HepG2 (cell line): ENCODE measurements around the gene NELFB. TPM values are rescaled to one million over a fixed set of nuclear protein-coding genes. Genes with fewer than 3 reads are reported as not detected.

ENCODE experiments used
- ATF6 ChIP-seq: sonication (generic); formaldehyde crosslinking; conservative IDR thresholded peaks from 2 replicates; pipeline ENCODE4 v1.4.0; 2020; ENCODE audit warnings: missing genetic modification reagents
- ATF7 ChIP-seq, 2 experiments: fragments of 450-650 bp in 1 of 2; sonication (generic) in 1 of 2; formaldehyde crosslinking in 1 of 2; IDR thresholded peaks; 2 replicates each; pipeline versions ENCODE4 v1.4.0 to v1.6.1; 2016 to 2020; ENCODE audit warnings: antibody characterized with exemption in 1 of 2, mild to moderate bottlenecking in 1 of 2, missing genetic modification reagents in 1 of 2
- CCAR2 ChIP-seq: fragments of 200-400 bp; formaldehyde crosslinking; optimal IDR thresholded peaks from 2 replicates; pipeline ENCODE3; 2018; ENCODE audit warnings: low read depth, mild to moderate bottlenecking, low read length, moderate library complexity
- ELF4 ChIP-seq: sonication (generic); formaldehyde crosslinking; IDR thresholded peaks from 2 replicates; pipeline ENCODE4 v1.5.0; 2020; ENCODE audit warnings: missing genetic modification reagents, mild to moderate bottlenecking, moderate library complexity, borderline replicate concordance
- ELK4 ChIP-seq: sonication (generic); formaldehyde crosslinking; IDR thresholded peaks from 2 replicates; pipeline ENCODE4 v1.9.0; 2021; ENCODE audit warnings: missing genetic modification reagents, borderline replicate concordance
- FOXA1 ChIP-seq, 2 experiments: fragments of 450-650 bp in 1 of 2; sonication (generic) in 1 of 2; formaldehyde crosslinking in 1 of 2; IDR thresholded peaks; 2 replicates each; pipeline versions ENCODE4 v1.4.0 to v1.6.1; 2016 to 2020; ENCODE audit warnings: missing genetic modification reagents in 1 of 2
- HNRNPH1 ChIP-seq: fragments of 200-400 bp; formaldehyde crosslinking; optimal IDR thresholded peaks from 2 replicates; pipeline ENCODE3; 2017; ENCODE audit warnings: mild to moderate bottlenecking, low read depth, low read length
- KDM5B ChIP-seq: sonication (generic); formaldehyde crosslinking; IDR thresholded peaks from 2 replicates; pipeline ENCODE4 v1.4.0; 2020; ENCODE audit warnings: missing genetic modification reagents, mild to moderate bottlenecking, borderline replicate concordance
- MTF1 ChIP-seq: sonication (generic); formaldehyde crosslinking; IDR thresholded peaks from 2 replicates; pipeline ENCODE4 v1.5.0; 2020; ENCODE audit warnings: missing genetic modification reagents
- MTF2 ChIP-seq: sonication (generic); formaldehyde crosslinking; IDR thresholded peaks from 2 replicates; pipeline ENCODE4 v1.5.0; 2020; ENCODE audit warnings: missing genetic modification reagents, borderline replicate concordance
- SKI ChIP-seq: fragments of 450-650 bp; IDR thresholded peaks from one replicate; pipeline ENCODE4 v1.6.1; 2018; ENCODE audit warnings: mild to moderate bottlenecking; ENCODE audit not compliant: partially characterized antibody
- SP2 ChIP-seq: sonication (generic); formaldehyde crosslinking; IDR thresholded peaks from 2 replicates; pipeline ENCODE4 v1.5.1; 2020; ENCODE audit warnings: mild to moderate bottlenecking, missing genetic modification reagents
- SP5 ChIP-seq: IDR thresholded peaks from 2 replicates; pipeline ENCODE4 v1.6.1; 2016; ENCODE audit warnings: low read depth, borderline replicate concordance
- ZBTB34 ChIP-seq: sonication (generic); formaldehyde crosslinking; IDR thresholded peaks from 2 replicates; pipeline ENCODE4 v1.8.0; 2022; ENCODE audit warnings: mild to moderate bottlenecking, missing genetic modification reagents
- ZC3H4 ChIP-seq: sonication (generic); formaldehyde crosslinking; IDR thresholded peaks from 2 replicates; pipeline ENCODE4 v1.4.0; 2020; ENCODE audit warnings: missing genetic modification reagents, borderline replicate concordance
- ZNF281 ChIP-seq: sonication (generic); formaldehyde crosslinking; IDR thresholded peaks from 2 replicates; pipeline ENCODE4 v1.4.0; 2020; ENCODE audit warnings: missing genetic modification reagents, borderline replicate concordance
- ZNF687 ChIP-seq: sonication (generic); formaldehyde crosslinking; IDR thresholded peaks from 2 replicates; pipeline ENCODE4 v1.5.1; 2020; ENCODE audit warnings: mild to moderate bottlenecking, missing genetic modification reagents, moderate library complexity
- polyA plus RNA-seq, 8 experiments: library from polyadenylated mRNA; depleted of rRNA in 3 of 8; stranded (reverse) in 7 of 8; unstranded in 1 of 8; fragments of >200 nt; fragmentation: Illumina TruSeq in 4 of 8; extraction: Trizol in 4 of 8; gene quantifications; 2 replicates each; pipeline versions ENCODE4 v1.2.1 to v1.2.3, GENCODE V29; 2011 to 2016; ENCODE audit warnings: low read depth in 4 of 8, missing spikeins in 1 of 8, mixed read lengths in 1 of 8; ENCODE audit not compliant: insufficient read depth in 1 of 8
- total RNA-seq, 5 experiments: library from RNA; depleted of rRNA; stranded (reverse); fragments of >200 nt; fragmentation: Illumina TruSeq; extraction: Trizol; gene quantifications; 2 replicates each; pipeline ENCODE4 v1.2.3, GENCODE V29; 2016; ENCODE audit warnings: low read depth in 1 of 5

NELFB gene
- total and polyA plus RNA-seq, 2 of the 13 experiments (the other 11 are each of a cell fraction or from before 2014, with no cell fraction given) = 26.5 to 45.8 TPM

GRCh38 chr9:137218754-137219271 lies 36.3 kb upstream of the NELFB start (continued):
- TF ChIP-seq ATF6 = no peak
- TF ChIP-seq ZNF687 = peak; percentile 77
- no peak for TF ChIP-seq CCAR2
- no peak; the same call in 1 of the 2 replicates for TF ChIP-seq MTF2 (CRISPR knock-in tag)
- TF ChIP-seq FOXA1 (IDR thresholded peaks at IDR 0.05) = no peak
- peak; percentile 88 for TF ChIP-seq FOXA1 (CRISPR knock-in tag; IDR thresholded peaks at IDR 0.05)
- no peak for TF ChIP-seq HNRNPH1
- peak; percentile 49 for TF ChIP-seq SKI
- TF ChIP-seq ZC3H4 (CRISPR knock-in tag) = no peak
- peak; percentile 99 for TF ChIP-seq SP5 (CRISPR knock-in tag)
- peak; percentile 71; the same call in 1 of the 2 replicates for TF ChIP-seq ZNF281 (CRISPR knock-in tag)
- no peak for TF ChIP-seq ZBTB34 (CRISPR knock-in tag)
- TF ChIP-seq SP2 (CRISPR knock-in tag) = peak; percentile 47; the same call in 1 of the 2 replicates
- no peak for TF ChIP-seq ATF7 (IDR thresholded peaks at IDR 0.05)
- TF ChIP-seq ATF7 (CRISPR knock-in tag; IDR thresholded peaks at IDR 0.05) = no peak
- TF ChIP-seq KDM5B (CRISPR knock-in tag) = no peak
- no peak for TF ChIP-seq ELK4
- no peak for TF ChIP-seq ELF4 (CRISPR knock-in tag)
- TF ChIP-seq MTF1 (CRISPR knock-in tag) = no peak
